Measurements from ENCODE around the gene RNU6-9. TPM values are rescaled to one million over a fixed set of nuclear protein-coding genes. Genes with fewer than 3 reads are reported as not detected.
A peak's percentile ranks its signal among the peaks of the same experiment; 100 is the strongest.

The RNU6-9 gene
- total and polyA plus RNA-seq, 2 experiments from 2014 or later: not detected

DNA sequence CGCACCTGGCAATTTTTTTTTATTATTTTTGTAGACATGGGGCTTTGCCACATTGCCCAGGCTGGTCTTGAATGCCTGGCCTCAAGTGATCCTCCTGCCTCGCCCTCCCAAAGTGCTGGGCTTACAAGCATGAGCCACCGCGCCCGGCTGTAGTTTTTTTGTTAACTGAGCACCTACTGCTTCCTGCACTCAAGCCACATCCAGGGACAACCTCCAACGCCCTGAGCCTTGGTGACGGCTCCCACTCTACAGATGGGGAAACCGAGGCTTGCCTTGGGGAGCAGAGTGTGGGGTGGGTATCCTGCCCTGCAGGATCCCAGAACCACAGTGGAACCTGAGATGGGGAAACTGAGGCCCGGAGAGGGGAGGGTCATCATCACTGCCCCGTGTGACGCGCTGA lies 38.1 kb upstream of the RNU6-9 start:
- Histone ChIP-seq H3K79me2 (ENCODE audit: insufficient read depth) (no peaks in the 10 kb centered on the region), H3K27ac (no peak overlapping the region), H3K4me2 (ENCODE audit: unreplicated experiment) (no peak overlapping the region), H2AFZ (no peak overlapping the region), H3K36me3 (ENCODE audit: low read depth) (no peaks in the 10 kb centered on the region), H3K4me1 (ENCODE audit: insufficient read depth) (peaks cover 10% of the 10 kb centered on the region), H3F3A (ENCODE audit: insufficient read depth) (no peaks in the 10 kb centered on the region), H3K27me3 (replicated peaks; ENCODE audit: insufficient read depth) (no peaks in the 10 kb centered on the region), H3K9me3 (ENCODE audit: low read depth) (no peaks in the 10 kb centered on the region), H3K4me3 (no peak overlapping the region), H3K9me2 (ENCODE audit: insufficient read depth) (no peaks in the 10 kb centered on the region), H4K20me1 (ENCODE audit: insufficient read depth) (no peaks in the 10 kb centered on the region), H3K9ac (no peak overlapping the region)
- DNase-seq: no peak
- in situ Hi-C loops (cut with MboI): no loop called here
- TF ChIP-seq EZH2phosphoT487 (IDR thresholded peaks at IDR 0.05; ENCODE audit: insufficient read depth, low read depth) (no peak), EZH2 (IDR thresholded peaks at IDR 0.05; ENCODE audit: insufficient read depth, poor library complexity, severe bottlenecking) (no peak)
- WGBS, 2 experiments (ENCODE audit: low coverage in 1 of 2, low lambda C conversion rate in 2 of 2, missing lambda C conversion rate in 2 of 2): 82 to 88% methylated on average over 12 of the region's 12 CpGs

DNA sequence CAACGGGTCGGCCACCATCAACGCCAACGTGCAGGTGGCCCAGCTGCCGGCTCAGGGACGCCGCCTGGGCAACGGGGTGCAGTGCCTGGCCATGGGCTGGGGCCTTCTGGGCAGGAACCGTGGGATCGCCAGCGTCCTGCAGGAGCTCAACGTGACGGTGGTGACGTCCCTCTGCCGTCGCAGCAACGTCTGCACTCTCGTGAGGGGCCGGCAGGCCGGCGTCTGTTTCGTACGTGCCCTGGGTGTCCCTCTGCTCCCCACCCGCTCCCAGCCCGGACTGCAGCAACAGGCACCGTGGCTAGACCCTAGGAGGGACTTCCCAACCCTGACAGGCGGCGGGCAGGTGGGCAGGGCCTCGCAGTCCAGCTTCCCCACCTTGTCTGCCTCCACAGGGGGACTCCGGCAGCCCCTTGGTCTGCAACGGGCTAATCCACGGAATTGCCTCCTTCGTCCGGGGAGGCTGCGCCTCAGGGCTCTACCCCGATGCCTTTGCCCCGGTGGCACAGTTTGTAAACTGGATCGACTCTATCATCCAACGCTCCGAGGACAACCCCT lies 37.6 kb upstream of the RNU6-9 start:
- H3K4me1 ChIP-seq (ENCODE audit: insufficient read depth): peaks cover 10% of the 10 kb centered on the region

DNA sequence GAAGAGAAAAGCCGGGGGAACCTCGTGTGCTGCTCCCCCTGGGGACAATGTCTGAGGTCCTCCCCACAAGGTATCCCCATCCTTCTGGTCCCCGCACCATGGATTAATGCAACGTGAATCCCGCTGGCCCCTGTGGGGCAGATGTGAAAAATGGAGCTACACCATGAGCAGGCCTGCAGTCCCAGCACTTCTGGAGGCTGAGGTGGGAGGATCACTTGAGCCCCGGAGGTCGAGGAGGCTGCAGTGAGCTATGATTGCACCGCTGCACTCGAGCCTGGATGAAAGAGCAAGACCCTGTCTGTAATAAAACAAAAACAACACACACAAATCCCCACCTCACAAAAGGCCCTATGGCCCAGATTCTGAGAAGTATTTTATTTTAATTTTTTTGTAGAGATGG lies 35.0 kb upstream of the RNU6-9 start:
- Histone ChIP-seq H3K4me2 (ENCODE audit: unreplicated experiment) (no peak overlapping the region), H3K9me2 (ENCODE audit: insufficient read depth) (no peaks in the 10 kb centered on the region), H3K79me2 (ENCODE audit: insufficient read depth) (no peaks in the 10 kb centered on the region), H3K9ac (no peak overlapping the region), H3K4me1 (ENCODE audit: insufficient read depth) (peaks cover 6% of the 10 kb centered on the region), H3K4me3 (no peak overlapping the region), H3F3A (ENCODE audit: insufficient read depth) (no peaks in the 10 kb centered on the region), H3K27ac (no peak overlapping the region), H3K9me3 (ENCODE audit: low read depth) (no peaks in the 10 kb centered on the region), H3K36me3 (ENCODE audit: low read depth) (no peaks in the 10 kb centered on the region), H4K20me1 (ENCODE audit: insufficient read depth) (no peaks in the 10 kb centered on the region), H3K27me3 (replicated peaks; ENCODE audit: insufficient read depth) (no peaks in the 10 kb centered on the region), H2AFZ (no peak overlapping the region)
- in situ Hi-C loops (cut with MboI): no loop called here
- no peak for DNase-seq
- TF ChIP-seq EZH2 (IDR thresholded peaks at IDR 0.05; ENCODE audit: insufficient read depth, poor library complexity, severe bottlenecking): no peak
- 68 to 71% methylated on average over 9 of the region's 9 CpGs for WGBS, 2 experiments (ENCODE audit: low coverage in 1 of 2, low lambda C conversion rate in 2 of 2, missing lambda C conversion rate in 2 of 2)

More for the DNA sequence above, 37.6 kb upstream of the RNU6-9 start:
- Histone ChIP-seq H3K36me3 (ENCODE audit: low read depth) (no peaks in the 10 kb centered on the region), H3K4me3 (no peak overlapping the region), H3K27me3 (replicated peaks; ENCODE audit: insufficient read depth) (no peaks in the 10 kb centered on the region), H3K4me2 (ENCODE audit: unreplicated experiment) (no peak overlapping the region), H3K9me3 (ENCODE audit: low read depth) (no peaks in the 10 kb centered on the region), H3K9me2 (ENCODE audit: insufficient read depth) (no peaks in the 10 kb centered on the region), H3K79me2 (ENCODE audit: insufficient read depth) (no peaks in the 10 kb centered on the region), H2AFZ (no peak overlapping the region), H3K9ac (no peak overlapping the region), H3K27ac (no peak overlapping the region), H4K20me1 (ENCODE audit: insufficient read depth) (no peaks in the 10 kb centered on the region), H3F3A (ENCODE audit: insufficient read depth) (no peaks in the 10 kb centered on the region)
- 83 to 89% methylated on average over 31 to 40 of the region's 40 CpGs for WGBS, 2 experiments (ENCODE audit: low coverage in 1 of 2, low lambda C conversion rate in 2 of 2, missing lambda C conversion rate in 2 of 2)
- in situ Hi-C loops (cut with MboI): no loop called here
- DNase-seq: no peak
- no peak for TF ChIP-seq EZH2 (IDR thresholded peaks at IDR 0.05; ENCODE audit: insufficient read depth, poor library complexity, severe bottlenecking)
- no peak for TF ChIP-seq EZH2phosphoT487 (IDR thresholded peaks at IDR 0.05; ENCODE audit: insufficient read depth, low read depth)

DNA sequence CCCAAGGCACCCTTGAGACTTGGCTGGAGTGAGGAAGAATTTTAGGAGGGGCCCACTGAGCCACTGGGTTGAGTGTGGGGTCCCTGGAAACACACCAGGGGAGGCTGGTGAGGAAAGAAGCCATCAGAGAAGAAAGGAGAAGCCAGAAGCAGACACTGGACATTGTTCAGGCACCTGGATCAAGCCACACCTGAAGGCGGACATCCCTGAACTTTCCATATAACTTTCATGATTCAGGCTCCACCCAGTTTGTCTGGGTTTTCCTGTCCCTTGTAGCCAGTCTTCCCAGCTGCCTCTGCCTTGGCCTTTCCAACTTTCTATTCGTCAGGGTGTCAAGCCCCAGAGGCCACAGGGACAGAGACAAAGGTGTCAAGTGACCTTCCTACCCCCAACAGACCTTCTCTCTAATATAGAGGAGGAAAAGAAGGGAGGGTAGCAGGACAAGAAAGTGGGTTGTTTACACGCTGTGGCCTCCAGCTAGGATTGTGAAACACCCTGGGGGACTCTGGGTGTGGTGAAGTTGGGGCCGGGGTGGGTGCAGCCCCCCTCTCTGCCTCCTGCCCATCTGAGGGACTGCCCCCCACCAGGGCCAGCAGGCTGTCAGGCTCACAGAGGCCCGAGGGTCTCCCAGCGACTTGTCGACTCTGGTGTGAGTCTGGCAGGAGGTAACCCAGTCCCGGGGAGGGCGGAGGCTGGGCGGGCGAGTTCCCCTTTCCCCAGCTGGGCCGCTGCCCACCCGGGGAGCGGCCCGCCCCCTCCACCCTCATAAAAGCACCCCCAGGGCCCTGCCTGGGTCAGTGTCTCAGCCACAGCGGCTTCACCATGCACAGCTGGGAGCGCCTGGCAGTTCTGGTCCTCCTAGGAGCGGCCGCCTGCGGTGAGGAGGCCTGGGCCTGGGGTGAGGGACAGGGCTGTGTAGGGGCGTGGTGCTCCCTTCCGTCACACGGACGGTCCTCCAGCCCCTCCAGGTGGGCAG lies 34.1 kb upstream of the RNU6-9 start, which contains the start of gene CFD:
Gene CFD, plus strand, starts transcription at position 797 of the 976 bp plus-strand sequence. Its CDS starts 26 bp downstream, at position 823.
- in situ Hi-C loops (cut with MboI): no loop called here
- H3K9ac ChIP-seq: peak within 1 kb of the TSS; percentile 42
- WGBS, 2 experiments (ENCODE audit: low coverage in 1 of 2, low lambda C conversion rate in 2 of 2, missing lambda C conversion rate in 2 of 2): 15 to 17% methylated on average over 12 to 24 of the region's 24 CpGs

More for the DNA sequence above, 34.1 kb upstream of the RNU6-9 start, which contains the start of gene CFD:
- Histone ChIP-seq H3K79me2 (ENCODE audit: insufficient read depth) (no peaks in the 10 kb centered on the region), H3K27me3 (replicated peaks; ENCODE audit: insufficient read depth) (no peaks in the 10 kb centered on the region), H3K27ac (no peak within 1 kb of the TSS), H3K4me3 (peak within 1 kb of the TSS; percentile 43), H3K4me2 (ENCODE audit: unreplicated experiment) (peak within 1 kb of the TSS; percentile 24), H3K9me3 (ENCODE audit: low read depth) (no peaks in the 10 kb centered on the region), H3K36me3 (ENCODE audit: low read depth) (no peaks in the 10 kb centered on the region), H3F3A (ENCODE audit: insufficient read depth) (no peaks in the 10 kb centered on the region), H3K4me1 (ENCODE audit: insufficient read depth) (peaks cover 6% of the 10 kb centered on the region), H2AFZ (peak within 1 kb of the TSS; percentile 50), H3K9me2 (ENCODE audit: insufficient read depth) (no peaks in the 10 kb centered on the region), H4K20me1 (ENCODE audit: insufficient read depth) (no peaks in the 10 kb centered on the region)
- TF ChIP-seq EZH2phosphoT487 (IDR thresholded peaks at IDR 0.05; ENCODE audit: insufficient read depth, low read depth): no peak
- no peak for TF ChIP-seq EZH2 (IDR thresholded peaks at IDR 0.05; ENCODE audit: insufficient read depth, poor library complexity, severe bottlenecking)
- peak; percentile 36 for DNase-seq
